Thyroid gland (tissue), 4 donors: Measurements from ENCODE around the gene NXPH1. TPM values are rescaled to one million over a fixed set of nuclear protein-coding genes. Genes with fewer than 3 reads are reported as not detected.

Source experiments
- DNase-seq, 2 donors: peaks; one replicate each; pipeline ENCODE4 v3.0.0-alpha.2; 2019
- H3K27ac ChIP-seq, 3 donors: fragments of 200-600 bp; sonication (generic); 1 replicate in 2 of 3; 2 replicates in 1 of 3; pipeline ENCODE4 v1.5.1; 2016 to 2019; ENCODE audit warnings: mild to moderate bottlenecking in 1 of 3, moderate library complexity in 1 of 3
- H3K27me3 ChIP-seq: fragments of 200-600 bp; sonication (generic); one replicate; pipeline ENCODE4 v1.5.1; 2019
- H3K36me3 ChIP-seq, 2 donors: fragments of 200-600 bp; sonication (generic); one replicate each; pipeline ENCODE4 v1.5.1; 2016 to 2019
- H3K4me1 ChIP-seq, 2 donors: fragments of 200-600 bp; sonication (generic); one replicate each; pipeline ENCODE4 v1.5.1; 2017 to 2019
- H3K4me3 ChIP-seq, 3 donors: fragments of 200-600 bp; sonication (generic); replicated peaks in 1 of 3; 1 replicate in 2 of 3; 2 replicates in 1 of 3; pipeline ENCODE4 v1.5.1; 2016; ENCODE audit warnings: mild to moderate bottlenecking in 1 of 3
- H3K9me3 ChIP-seq: fragments of 200-600 bp; sonication (generic); one replicate; pipeline ENCODE4 v1.5.1; 2017
- POLR2A ChIP-seq, 2 donors: fragments of 450-650 bp; IDR thresholded peaks; one replicate each; pipeline ENCODE4 v1.6.1; 2017; ENCODE audit warnings: antibody characterized with exemption in 2 of 2, mild to moderate bottlenecking in 2 of 2, moderate library complexity in 1 of 2
- WGBS, 2 donors: methylation state at CpG; one replicate each; pipeline ENCODE4 v1.1.5; 2017; 5-methylcytosine and 5-hydroxymethylcytosine counted together
- intact Hi-C: fragments of 100-400 bp; cut with DNase I; formaldehyde crosslinking; loops from one replicate; pipeline ENCODE4 v1.15.1; 2023
- total RNA-seq, 4 donors: library from RNA; depleted of rRNA; stranded (reverse); fragments of >200 nt; gene quantifications; one replicate each; pipeline ENCODE4 v1.2.3, GENCODE V29; 2016
- TF ChIP-seq, protein P1 (sequence below), 6 experiments: fragments of 200-600 bp in 3 of 6; fragments of 450-650 bp in 3 of 6; sonication (generic) in 3 of 6; IDR thresholded peaks; one replicate each; pipeline ENCODE4 v1.5.1; 2016 to 2019; ENCODE audit warnings: antibody characterized with exemption in 6 of 6, mild to moderate bottlenecking in 2 of 6, inconsistent platforms in 1 of 6, moderate library complexity in 1 of 6

NXPH1 gene
- total RNA-seq, 4 donors from 2014 or later, result not detected

DNA sequence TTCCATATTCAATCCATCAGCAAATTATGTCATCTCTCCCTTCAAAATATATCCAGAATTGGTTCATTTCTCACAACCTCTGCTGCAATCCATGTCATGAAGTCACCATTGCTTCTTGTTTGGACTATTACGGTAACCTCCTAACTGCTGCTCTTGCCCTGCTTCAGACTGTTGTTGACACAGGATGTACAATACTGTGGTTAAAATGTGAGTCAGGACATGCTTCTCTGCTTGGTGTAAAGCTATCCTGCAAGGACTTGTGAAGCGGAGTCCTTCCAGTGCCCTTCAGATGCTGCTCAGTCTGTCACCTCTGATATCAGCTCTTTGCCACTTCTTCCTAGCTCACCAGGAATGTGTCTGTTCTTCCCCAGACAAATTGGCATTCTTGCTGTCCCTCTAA lies 10.4 kb upstream of the NXPH1 start:
- Histone ChIP-seq H3K4me3 (no peak overlapping the region), H3K9me3 (no peaks in the 10 kb centered on the region), H3K36me3 (no peaks in the 10 kb centered on the region), H3K27me3 (no peaks in the 10 kb centered on the region), H3K4me1 (no peaks in the 10 kb centered on the region), H3K27ac (no peak overlapping the region)
- TF ChIP-seq, protein P1, sequence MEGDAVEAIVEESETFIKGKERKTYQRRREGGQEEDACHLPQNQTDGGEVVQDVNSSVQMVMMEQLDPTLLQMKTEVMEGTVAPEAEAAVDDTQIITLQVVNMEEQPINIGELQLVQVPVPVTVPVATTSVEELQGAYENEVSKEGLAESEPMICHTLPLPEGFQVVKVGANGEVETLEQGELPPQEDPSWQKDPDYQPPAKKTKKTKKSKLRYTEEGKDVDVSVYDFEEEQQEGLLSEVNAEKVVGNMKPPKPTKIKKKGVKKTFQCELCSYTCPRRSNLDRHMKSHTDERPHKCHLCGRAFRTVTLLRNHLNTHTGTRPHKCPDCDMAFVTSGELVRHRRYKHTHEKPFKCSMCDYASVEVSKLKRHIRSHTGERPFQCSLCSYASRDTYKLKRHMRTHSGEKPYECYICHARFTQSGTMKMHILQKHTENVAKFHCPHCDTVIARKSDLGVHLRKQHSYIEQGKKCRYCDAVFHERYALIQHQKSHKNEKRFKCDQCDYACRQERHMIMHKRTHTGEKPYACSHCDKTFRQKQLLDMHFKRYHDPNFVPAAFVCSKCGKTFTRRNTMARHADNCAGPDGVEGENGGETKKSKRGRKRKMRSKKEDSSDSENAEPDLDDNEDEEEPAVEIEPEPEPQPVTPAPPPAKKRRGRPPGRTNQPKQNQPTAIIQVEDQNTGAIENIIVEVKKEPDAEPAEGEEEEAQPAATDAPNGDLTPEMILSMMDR (IDR thresholded peaks at IDR 0.05), result no peak
- no peak for DNase-seq
- intact Hi-C loops, result no loop called here
- 57 to 58% methylated on average over 2 of the region's 2 CpGs for WGBS, 2 donors

DNA sequence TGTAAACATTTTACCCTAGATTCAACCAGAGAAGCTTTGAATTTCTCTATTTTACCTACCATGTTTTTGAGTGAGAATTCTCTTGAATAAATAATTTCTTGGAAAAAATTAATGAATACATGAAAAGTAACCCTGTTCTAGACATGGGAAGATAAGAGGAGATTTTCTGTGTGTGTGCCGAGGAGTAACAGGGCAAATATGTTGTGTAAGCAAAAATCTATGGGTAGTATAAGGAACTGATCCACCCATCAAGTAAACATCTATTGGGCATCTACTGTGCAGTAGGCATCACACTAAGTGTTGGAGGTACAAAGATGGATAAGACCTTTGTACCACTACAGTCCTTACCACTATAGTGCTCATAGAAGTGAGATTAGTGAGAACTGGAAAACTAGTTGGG lies 8.2 kb upstream of the NXPH1 start:
- no peak for DNase-seq
- intact Hi-C loops, result no loop called here
- no peaks in the 10 kb centered on the region for H3K4me1 ChIP-seq
- H3K27ac ChIP-seq, result no peak overlapping the region
- no peaks in the 10 kb centered on the region for H3K36me3 ChIP-seq
- TF ChIP-seq, protein P1 (IDR thresholded peaks at IDR 0.05), result no peak
- no peak for TF ChIP-seq POLR2A (IDR thresholded peaks at IDR 0.05)
- no peaks in the 10 kb centered on the region for H3K9me3 ChIP-seq
- no peaks in the 10 kb centered on the region for H3K27me3 ChIP-seq
- 85 to 88% methylated on average over 1 of the region's 1 CpG for WGBS, 2 donors
- no peak overlapping the region for H3K4me3 ChIP-seq

DNA sequence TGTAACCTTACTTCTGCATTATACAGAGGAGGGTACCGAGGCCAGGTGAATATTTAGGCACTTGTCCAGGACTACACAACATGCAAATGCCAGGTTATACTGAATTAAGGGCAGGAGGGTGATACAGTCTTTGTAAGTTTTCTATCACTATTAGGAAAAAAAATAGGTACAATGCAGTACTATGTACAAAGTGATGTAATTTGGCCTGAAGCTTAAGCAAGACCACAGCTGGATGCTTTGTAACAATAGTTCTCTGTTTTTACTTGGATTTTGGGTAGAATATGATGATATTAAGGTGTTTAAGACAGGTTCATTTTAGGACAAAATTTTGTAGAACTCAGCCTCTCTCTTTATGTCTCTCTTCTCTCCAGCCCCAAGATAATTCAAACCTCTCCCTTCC lies 2.8 kb upstream of the NXPH1 start:
- intact Hi-C loops, result no loop called here
- Histone ChIP-seq H3K9me3 (no peaks in the 10 kb centered on the region), H3K4me1 (peaks cover 0 to 5% of the 10 kb centered on the region in 2 donors), H3K27ac (no peak overlapping the region), H3K4me3 (no peak overlapping the region), H3K27me3 (peaks cover 13% of the 10 kb centered on the region), H3K36me3 (no peaks in the 10 kb centered on the region)
- TF ChIP-seq, protein P1 (IDR thresholded peaks at IDR 0.05), result no peak
- TF ChIP-seq POLR2A (IDR thresholded peaks at IDR 0.05), result no peak
- no peak for DNase-seq
- WGBS, 2 donors, result 79 to 86% methylated on average over 1 of the region's 1 CpG

DNA sequence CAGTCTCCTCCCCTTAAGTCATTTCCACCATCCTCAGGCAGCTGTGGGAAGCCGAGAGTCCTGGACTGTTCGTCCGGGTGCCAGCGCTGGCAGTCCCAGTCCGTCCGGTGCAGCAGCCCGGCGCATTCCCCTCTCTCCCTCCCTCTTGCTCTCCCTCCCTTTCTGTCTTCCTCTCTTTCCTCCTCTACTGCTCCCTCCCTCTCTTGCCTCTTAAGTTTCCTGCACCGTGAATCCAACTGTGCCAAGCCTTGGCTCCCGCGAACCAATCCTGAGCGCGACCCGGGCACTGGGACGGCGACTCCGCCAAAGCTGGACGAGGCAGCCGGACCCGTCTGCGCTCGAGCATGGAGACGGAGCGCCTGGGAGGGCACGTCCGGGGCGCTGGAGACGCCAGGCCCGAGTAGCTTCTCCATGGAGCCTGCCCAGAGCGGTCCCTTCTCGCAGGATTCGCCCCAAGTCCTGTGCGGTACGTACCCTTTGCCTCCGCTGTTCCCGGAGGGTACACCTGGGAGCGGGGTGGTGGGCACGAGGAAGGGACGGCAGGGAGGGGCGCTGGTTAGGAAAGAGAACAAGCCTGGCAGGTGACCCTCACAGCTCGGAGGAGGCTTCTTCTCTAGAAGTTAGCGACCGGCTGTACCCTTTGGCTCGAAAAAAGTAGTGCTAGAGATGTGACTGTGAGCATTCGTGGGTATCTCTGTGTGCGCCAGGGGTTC lies 1.0 kb downstream of the NXPH1 start:
- no peak for DNase-seq
- TF ChIP-seq, protein P1 (IDR thresholded peaks at IDR 0.05), result no peak
- no peak for TF ChIP-seq POLR2A (IDR thresholded peaks at IDR 0.05)
- WGBS, 2 donors, result 2 to 4% methylated on average over 31 to 46 of the region's 46 CpGs
- no peaks in the 10 kb centered on the region for H3K36me3 ChIP-seq
- H3K27me3 ChIP-seq, result peaks cover 22% of the 10 kb centered on the region
- no peak overlapping the region for H3K27ac ChIP-seq
- H3K9me3 ChIP-seq, result no peaks in the 10 kb centered on the region
- no peak overlapping the region for H3K4me3 ChIP-seq
- peaks cover 0 to 5% of the 10 kb centered on the region in 2 donors for H3K4me1 ChIP-seq
- intact Hi-C loops, result no loop called here

DNA sequence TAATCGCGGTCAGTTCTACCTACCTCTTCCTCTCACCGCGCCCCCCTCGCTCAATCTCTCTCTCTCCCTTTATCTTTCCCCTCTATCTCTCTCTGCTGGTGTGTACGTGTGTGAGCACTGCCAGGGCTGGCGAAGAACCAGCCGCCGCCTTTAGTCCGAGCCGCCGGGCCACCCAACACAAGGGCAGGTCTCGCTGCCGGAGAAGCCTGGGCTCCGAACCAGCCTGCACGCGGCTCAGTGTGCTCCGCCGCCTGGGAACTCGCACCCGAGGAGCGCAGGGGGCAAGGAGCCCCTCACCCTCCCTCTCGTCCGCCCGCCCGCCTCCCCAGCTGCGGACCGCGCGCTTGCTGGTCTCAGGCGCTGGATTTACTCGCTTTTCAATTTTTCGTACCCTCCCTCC lies 1.7 kb downstream of the NXPH1 start:
- Histone ChIP-seq H3K4me1 (peaks cover 0 to 5% of the 10 kb centered on the region in 2 donors), H3K9me3 (no peaks in the 10 kb centered on the region), H3K27ac (no peak overlapping the region), H3K27me3 (peaks cover 29% of the 10 kb centered on the region), H3K36me3 (no peaks in the 10 kb centered on the region), H3K4me3 (no peak overlapping the region)
- TF ChIP-seq, protein P1 (IDR thresholded peaks at IDR 0.05), result no peak
- no peak for TF ChIP-seq POLR2A (IDR thresholded peaks at IDR 0.05)
- intact Hi-C loops, result no loop called here
- no peak for DNase-seq
- WGBS, 2 donors, result 4 to 5% methylated on average over 33 of the region's 33 CpGs
